AG04449 (cell line): ENCODE data around the gene KCNK13.

Experiments
- CTCF ChIA-PET: fragments of 350-600 bp; formaldehyde crosslinking; extraction: SDS; loops from one replicate; lab custom pipeline; 2021; ENCODE audit warnings: antibody characterized with exemption; lab: Yijun Ruan, JAX
- POLR2A ChIA-PET: fragments of 400-600, 350-600 bp; formaldehyde crosslinking; extraction: SDS; loops from one replicate; lab custom pipeline; 2020; ENCODE audit warnings: antibody characterized with exemption, inconsistent platforms; lab: Yijun Ruan, JAX
- DNase-seq: peaks from one replicate; pipeline ENCODE4 v3.0.0-alpha.2; 2010; ENCODE audit warnings: low read depth, low spot score
- H3K4me3 ChIP-seq: 2 replicates; pipeline ENCODE4 v1.5.1; 2011; ENCODE audit warnings: low read depth, mild to moderate bottlenecking, control low read depth, low read length
- CTCF ChIP-seq: IDR thresholded peaks from one replicate; pipeline ENCODE4 v1.5.1; 2011; ENCODE audit warnings: mild to moderate bottlenecking, moderate library complexity, low read length, control low read depth, inconsistent platforms; ENCODE audit not compliant: insufficient read depth; ENCODE audit errors: missing control alignments

Gene KCNK13

GRCh38 chr14:90056826-90057225, 5.0 kb upstream of the KCNK13 start:
- no peak overlapping the region for H3K4me3 ChIP-seq
- no peak for DNase-seq
- ChIA-PET POLR2A (no interaction called here), CTCF (no interaction called here)
- TF ChIP-seq CTCF, result no peak

- no peak for DNase-seq
- ChIA-PET POLR2A (no interaction called here), CTCF (interaction anchor here (0.8 kb wide), 1 partner anchor 86 kb away, joined by 3 read pairs; no protein-coding TSS in a partner anchor)
- H3K4me3 ChIP-seq, result no peak overlapping the region
- TF ChIP-seq CTCF, result no peak
Observed at GRCh38 chr14:90058876-90059458, 2.8 kb upstream of the KCNK13 start.

GRCh38 chr14:90060312-90060964, 1.4 kb upstream of the KCNK13 start:
- CTCF ChIA-PET, result interaction anchor here (0.6 to 1.1 kb wide), 4 partner anchors 12 to 90 kb away, joined by 4 to 6 read pairs (median 4); no protein-coding TSS in a partner anchor
- peak; percentile 60 for TF ChIP-seq CTCF
- DNase-seq, result no peak
- peak overlapping the region; percentile 55 for H3K4me3 ChIP-seq
- POLR2A ChIA-PET, result no interaction called here

GRCh38 chr14:90060965-90061684, 669 bp upstream of the KCNK13 start:
- no peak for TF ChIP-seq CTCF
- POLR2A ChIA-PET, result no interaction called here
- CTCF ChIA-PET, result interaction anchor here (2.6 to 3.4 kb wide), 2 partner anchors 87 to 175 kb away, joined by 7 to 14 read pairs; no protein-coding TSS in a partner anchor
- peak overlapping the region; percentile 55 for H3K4me3 ChIP-seq
- no peak for DNase-seq

- H3K4me3 ChIP-seq, result no peak overlapping the region
- no peak for TF ChIP-seq CTCF
- DNase-seq, result no peak
- ChIA-PET CTCF (interaction anchor here (1.0 to 3.4 kb wide), 4 partner anchors 10 to 174 kb away, joined by 3 to 14 read pairs (median 5); no protein-coding TSS in a partner anchor), POLR2A (no interaction called here)
Observed at GRCh38 chr14:90062127-90062794, 467 bp downstream of the KCNK13 start.
